OCI-LY1 (cell line): ENCODE measurements around the gene ARMH4.

ENCODE experiments used
- H2AFZ ChIP-seq: fragments of 200-600 bp; sonication (generic), shearing (Covaris generic); 2 replicates; pipeline ENCODE4 v1.6.0; 2014; ENCODE audit warnings: antibody characterized with exemption, mild to moderate bottlenecking, low read length
- H3F3A ChIP-seq: fragments of 200-600 bp; sonication (generic), shearing (Covaris generic); 2 replicates; pipeline ENCODE4 v1.6.0; 2014; ENCODE audit warnings: mild to moderate bottlenecking, antibody characterized with exemption, low read length, moderate library complexity; ENCODE audit not compliant: insufficient read depth
- H3K27ac ChIP-seq: fragments of 200-600 bp; sonication (generic); 2 replicates; pipeline ENCODE4 v1.5.1; 2014; ENCODE audit warnings: low read length, mixed run types, mild to moderate bottlenecking, low read depth; ENCODE audit not compliant: poor library complexity, severe bottlenecking
- H3K27me3 ChIP-seq: fragments of 200-600 bp; sonication (generic); 2 replicates; pipeline ENCODE4 v1.6.0; 2014; ENCODE audit warnings: antibody characterized with exemption, mild to moderate bottlenecking, low read length, moderate library complexity; ENCODE audit not compliant: insufficient read depth
- H3K36me3 ChIP-seq: fragments of 200-600 bp; sonication (generic); 2 replicates; pipeline ENCODE4 v1.6.1; 2014; ENCODE audit warnings: mild to moderate bottlenecking, antibody characterized with exemption, low read length, moderate library complexity, mixed read lengths; ENCODE audit not compliant: insufficient read depth
- H3K4me1 ChIP-seq: fragments of 200-600 bp; sonication (generic); 2 replicates; pipeline ENCODE4 v1.5.1; 2014; ENCODE audit warnings: mild to moderate bottlenecking, low read length, moderate library complexity; ENCODE audit not compliant: insufficient read depth, severe bottlenecking
- H3K4me2 ChIP-seq: fragments of 200-600 bp; sonication (generic), shearing (Covaris generic); 2 replicates; pipeline ENCODE4 v1.6.1; 2014; ENCODE audit warnings: low read length
- H3K4me3 ChIP-seq: fragments of 200-600 bp; sonication (generic); 2 replicates; pipeline ENCODE4 v1.5.1; 2014; ENCODE audit warnings: low read length, low read depth, mild to moderate bottlenecking, mixed read lengths; ENCODE audit not compliant: poor library complexity, severe bottlenecking
- H3K79me2 ChIP-seq: fragments of 200-600 bp; shearing (Covaris generic); 2 replicates; pipeline ENCODE4 v1.6.1; 2016; ENCODE audit warnings: mixed run types, low read length, mixed read lengths; ENCODE audit not compliant: insufficient read depth
- H3K9ac ChIP-seq: fragments of 200-600 bp; sonication (generic), shearing (Covaris generic); 2 replicates; pipeline ENCODE4 v1.6.1; 2014; ENCODE audit warnings: mild to moderate bottlenecking, low read length, mixed read lengths
- H3K9me2 ChIP-seq: fragments of 200-600 bp; sonication (generic), shearing (Covaris generic); 2 replicates; pipeline ENCODE4 v1.6.1; 2014; ENCODE audit warnings: low read depth, mild to moderate bottlenecking, low read length, mixed read lengths
- H3K9me3 ChIP-seq: fragments of 200-600 bp; shearing (Covaris generic); 2 replicates; pipeline ENCODE4 v1.6.1; 2014; ENCODE audit warnings: low read length, mixed read lengths
- H4K20me1 ChIP-seq: fragments of 200-600 bp; sonication (generic), shearing (Covaris generic); 2 replicates; pipeline ENCODE4 v1.6.0; 2016; ENCODE audit warnings: mild to moderate bottlenecking, low read length; ENCODE audit not compliant: insufficient read depth
- EZH2 ChIP-seq: fragments of 200-600 bp; sonication (generic), shearing (Covaris generic); IDR thresholded peaks from 2 replicates; pipeline ENCODE4 v1.8.0; 2017; ENCODE audit warnings: borderline replicate concordance, mixed run types, mild to moderate bottlenecking, antibody characterized with exemption, low read length, moderate library complexity, mixed read lengths
- TF ChIP-seq, protein P1 (sequence below): fragments of 200-600 bp; sonication (generic), shearing (Covaris generic); IDR thresholded peaks from 2 replicates; pipeline ENCODE4 v1.5.1; 2017; ENCODE audit warnings: mild to moderate bottlenecking, antibody characterized with exemption, low read length, moderate library complexity, mixed read lengths

ARMH4 gene

DNA sequence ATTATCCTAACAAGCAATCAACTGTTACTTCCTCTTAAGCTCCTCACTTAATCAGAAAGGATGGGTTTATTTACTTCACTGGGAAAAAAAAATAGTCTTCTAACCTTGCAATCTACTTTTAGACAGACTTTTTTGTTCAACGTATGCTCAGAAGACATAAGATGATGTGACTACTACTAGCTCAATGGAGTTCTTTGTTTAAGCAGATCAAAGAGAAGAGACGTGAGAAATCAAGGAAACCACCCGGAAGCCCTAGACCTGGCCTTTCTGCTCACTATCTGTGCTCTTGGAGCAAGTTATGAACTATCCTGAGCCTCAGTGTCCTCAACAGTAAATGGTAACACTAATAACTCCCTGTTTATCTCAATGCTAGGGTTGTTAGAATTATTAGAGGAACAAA is 78.5 kb downstream of the ARMH4 start:
- Histone ChIP-seq H4K20me1 (no peaks in the 10 kb centered on the region), H3K4me2 (no peak overlapping the region), H3K27ac (no peak overlapping the region), H3F3A (no peaks in the 10 kb centered on the region), H3K9me2 (no peaks in the 10 kb centered on the region), H3K4me3 (no peak overlapping the region), H3K9ac (no peak overlapping the region), H3K4me1 (no peaks in the 10 kb centered on the region), H3K27me3 (no peaks in the 10 kb centered on the region), H3K79me2 (no peaks in the 10 kb centered on the region), H3K9me3 (no peaks in the 10 kb centered on the region), H2AFZ (no peak overlapping the region), H3K36me3 (no peaks in the 10 kb centered on the region)
- TF ChIP-seq, protein P1, sequence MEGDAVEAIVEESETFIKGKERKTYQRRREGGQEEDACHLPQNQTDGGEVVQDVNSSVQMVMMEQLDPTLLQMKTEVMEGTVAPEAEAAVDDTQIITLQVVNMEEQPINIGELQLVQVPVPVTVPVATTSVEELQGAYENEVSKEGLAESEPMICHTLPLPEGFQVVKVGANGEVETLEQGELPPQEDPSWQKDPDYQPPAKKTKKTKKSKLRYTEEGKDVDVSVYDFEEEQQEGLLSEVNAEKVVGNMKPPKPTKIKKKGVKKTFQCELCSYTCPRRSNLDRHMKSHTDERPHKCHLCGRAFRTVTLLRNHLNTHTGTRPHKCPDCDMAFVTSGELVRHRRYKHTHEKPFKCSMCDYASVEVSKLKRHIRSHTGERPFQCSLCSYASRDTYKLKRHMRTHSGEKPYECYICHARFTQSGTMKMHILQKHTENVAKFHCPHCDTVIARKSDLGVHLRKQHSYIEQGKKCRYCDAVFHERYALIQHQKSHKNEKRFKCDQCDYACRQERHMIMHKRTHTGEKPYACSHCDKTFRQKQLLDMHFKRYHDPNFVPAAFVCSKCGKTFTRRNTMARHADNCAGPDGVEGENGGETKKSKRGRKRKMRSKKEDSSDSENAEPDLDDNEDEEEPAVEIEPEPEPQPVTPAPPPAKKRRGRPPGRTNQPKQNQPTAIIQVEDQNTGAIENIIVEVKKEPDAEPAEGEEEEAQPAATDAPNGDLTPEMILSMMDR: no peak
- no peak for TF ChIP-seq EZH2

DNA sequence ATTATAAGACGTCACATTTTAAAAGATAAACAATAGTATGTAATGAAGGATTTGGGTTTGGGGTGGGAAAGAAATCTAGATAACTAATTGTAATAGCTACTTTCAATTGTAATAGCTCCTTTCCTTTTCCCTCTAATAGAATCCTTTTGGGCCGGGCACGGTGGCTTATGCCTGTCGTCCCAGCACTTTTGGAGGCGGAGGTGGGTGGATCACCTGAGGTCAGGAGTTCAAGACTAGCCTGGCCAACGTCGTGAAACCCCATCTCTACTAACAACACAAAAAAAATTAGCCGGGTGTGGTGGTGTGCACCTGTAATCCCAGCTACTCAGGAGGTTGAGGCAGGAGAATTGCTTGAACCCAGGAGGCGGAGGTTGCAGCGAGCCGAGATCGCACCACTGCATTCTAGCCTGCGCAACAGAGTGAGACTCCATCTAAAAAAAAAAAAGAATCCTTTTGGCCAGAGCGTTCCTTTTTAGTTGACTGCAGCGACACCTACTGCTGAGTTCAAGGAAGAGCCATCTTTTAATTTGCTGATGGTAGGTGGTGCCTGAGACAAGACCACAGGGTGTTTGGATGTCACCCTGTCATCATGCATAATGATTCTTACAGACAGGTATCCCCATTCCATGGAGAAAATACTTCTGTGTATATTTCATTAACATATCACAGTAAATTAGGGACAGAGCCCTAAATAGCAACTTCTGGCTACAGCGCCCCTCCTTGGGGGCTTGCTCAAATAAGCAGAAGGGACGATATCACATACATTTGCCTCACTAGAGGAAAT is 79.5 kb downstream of the ARMH4 start:
- Histone ChIP-seq H3K4me1 (no peaks in the 10 kb centered on the region), H3K9me3 (no peaks in the 10 kb centered on the region), H3K27ac (no peak overlapping the region), H3K4me2 (no peak overlapping the region; the same call in 1 of the 2 replicates), H3K27me3 (no peaks in the 10 kb centered on the region), H3K4me3 (no peak overlapping the region), H2AFZ (no peak overlapping the region), H3K9me2 (no peaks in the 10 kb centered on the region), H3K79me2 (no peaks in the 10 kb centered on the region), H3K36me3 (no peaks in the 10 kb centered on the region), H4K20me1 (no peaks in the 10 kb centered on the region), H3F3A (no peaks in the 10 kb centered on the region), H3K9ac (no peak overlapping the region)
- TF ChIP-seq, protein P1: peak; percentile 72
- TF ChIP-seq EZH2: no peak

DNA sequence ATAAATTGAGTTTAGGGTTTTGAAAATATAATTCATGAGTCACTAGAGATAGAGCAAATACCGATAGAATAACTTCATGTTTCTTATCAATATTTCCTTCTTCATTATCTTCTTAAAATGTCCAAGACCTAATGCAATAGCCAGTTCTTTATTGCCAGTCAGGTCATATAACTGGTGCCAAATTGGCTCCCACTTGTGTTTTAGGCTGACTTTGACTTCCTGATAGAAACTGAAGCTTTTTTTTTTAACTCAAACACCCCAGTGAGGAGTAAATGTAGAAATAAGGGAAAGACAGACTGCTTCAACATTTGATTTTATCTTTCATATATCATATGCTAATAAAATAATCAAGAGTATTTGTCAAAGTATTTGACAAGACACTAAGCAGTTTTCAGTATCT is 80.7 kb downstream of the ARMH4 start:
- TF ChIP-seq, protein P1: no peak
- TF ChIP-seq EZH2: no peak
- Histone ChIP-seq H3K9ac (no peak overlapping the region), H2AFZ (no peak overlapping the region), H3K4me3 (no peak overlapping the region), H3K27ac (no peak overlapping the region), H3F3A (no peaks in the 10 kb centered on the region), H4K20me1 (no peaks in the 10 kb centered on the region), H3K4me2 (no peak overlapping the region), H3K36me3 (no peaks in the 10 kb centered on the region), H3K9me2 (no peaks in the 10 kb centered on the region), H3K9me3 (no peaks in the 10 kb centered on the region), H3K27me3 (no peaks in the 10 kb centered on the region), H3K79me2 (no peaks in the 10 kb centered on the region), H3K4me1 (no peaks in the 10 kb centered on the region)
